Neural crest cell (in vitro differentiated cells): ENCODE results near the gene ITGAE. TPM values are rescaled to one million over a fixed set of nuclear protein-coding genes. Genes with fewer than 3 reads are reported as not detected.
A peak's percentile ranks its signal among the peaks of the same experiment; 100 is the strongest.

Source experiments
- DNase-seq: peaks from one replicate; pipeline ENCODE4 v3.0.0; 2021; ENCODE audit warnings: low read depth, mixed read lengths, low spot score
- H3K27ac Mint-ChIP-seq: one replicate; pipeline ENCODE4 v1.8.0; 2021; ENCODE audit warnings: mild to moderate bottlenecking, mixed read lengths; ENCODE audit not compliant: unreplicated experiment
- H3K27me3 Mint-ChIP-seq: 2 replicates; pipeline ENCODE4 v1.8.0; 2021; ENCODE audit warnings: low read depth, mild to moderate bottlenecking, mixed read lengths
- H3K36me3 Mint-ChIP-seq: 2 replicates; pipeline ENCODE4 v1.8.0; 2021; ENCODE audit warnings: low read depth, mild to moderate bottlenecking, mixed read lengths
- H3K4me1 Mint-ChIP-seq: 2 replicates; pipeline ENCODE4 v1.8.0; 2021; ENCODE audit warnings: mixed read lengths
- H3K4me3 Mint-ChIP-seq: one replicate; pipeline ENCODE4 v1.8.0; 2021; ENCODE audit warnings: mild to moderate bottlenecking, mixed read lengths
- H3K9me3 Mint-ChIP-seq: 2 replicates; pipeline ENCODE4 v1.8.0; 2021; ENCODE audit warnings: mixed read lengths
- total RNA-seq: library from RNA; stranded (reverse); gene quantifications from 2 replicates; pipeline ENCODE4 v1.2.1, GENCODE V29; 2021
- TF ChIP-seq, protein P1 (sequence below): fragments of 200-600 bp; sonication (generic); conservative IDR thresholded peaks from 2 replicates; pipeline ENCODE4 v1.5.0; 2021; ENCODE audit warnings: antibody characterized with exemption, mild to moderate bottlenecking

ITGAE gene
- total RNA-seq, 1 donor from 2014 or later = 43.1 TPM

DNA sequence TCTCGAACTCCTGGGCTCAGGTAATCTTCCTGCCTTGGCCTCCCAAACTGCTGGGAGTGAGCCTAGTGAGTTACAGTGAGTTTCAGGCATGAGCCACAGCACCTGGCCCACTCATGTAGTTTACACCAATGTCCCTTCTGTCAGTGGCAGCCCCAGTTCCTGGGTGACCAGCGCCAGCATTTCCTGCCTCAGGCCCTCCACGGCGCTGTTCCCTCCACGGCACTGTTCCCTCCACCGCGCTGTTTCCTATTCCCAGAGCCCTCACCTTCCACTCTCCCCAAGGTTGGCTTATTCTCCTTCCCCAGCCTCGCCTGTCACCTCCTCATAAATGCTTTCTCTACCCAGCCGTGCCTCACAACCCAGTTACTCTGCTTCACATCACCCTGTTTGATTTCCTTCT is 32.6 kb downstream of the ITGAE start:
- H3K4me3 Mint-ChIP-seq = no peak overlapping the region
- H3K9me3 Mint-ChIP-seq = no peaks in the 10 kb centered on the region
- TF ChIP-seq, protein P1, sequence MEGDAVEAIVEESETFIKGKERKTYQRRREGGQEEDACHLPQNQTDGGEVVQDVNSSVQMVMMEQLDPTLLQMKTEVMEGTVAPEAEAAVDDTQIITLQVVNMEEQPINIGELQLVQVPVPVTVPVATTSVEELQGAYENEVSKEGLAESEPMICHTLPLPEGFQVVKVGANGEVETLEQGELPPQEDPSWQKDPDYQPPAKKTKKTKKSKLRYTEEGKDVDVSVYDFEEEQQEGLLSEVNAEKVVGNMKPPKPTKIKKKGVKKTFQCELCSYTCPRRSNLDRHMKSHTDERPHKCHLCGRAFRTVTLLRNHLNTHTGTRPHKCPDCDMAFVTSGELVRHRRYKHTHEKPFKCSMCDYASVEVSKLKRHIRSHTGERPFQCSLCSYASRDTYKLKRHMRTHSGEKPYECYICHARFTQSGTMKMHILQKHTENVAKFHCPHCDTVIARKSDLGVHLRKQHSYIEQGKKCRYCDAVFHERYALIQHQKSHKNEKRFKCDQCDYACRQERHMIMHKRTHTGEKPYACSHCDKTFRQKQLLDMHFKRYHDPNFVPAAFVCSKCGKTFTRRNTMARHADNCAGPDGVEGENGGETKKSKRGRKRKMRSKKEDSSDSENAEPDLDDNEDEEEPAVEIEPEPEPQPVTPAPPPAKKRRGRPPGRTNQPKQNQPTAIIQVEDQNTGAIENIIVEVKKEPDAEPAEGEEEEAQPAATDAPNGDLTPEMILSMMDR = no peak
- no peaks in the 10 kb centered on the region for H3K36me3 Mint-ChIP-seq
- no peaks in the 10 kb centered on the region for H3K27me3 Mint-ChIP-seq
- DNase-seq = no peak
- H3K4me1 Mint-ChIP-seq = peaks cover 17% of the 10 kb centered on the region
- peak overlapping the region; percentile 52 for H3K27ac Mint-ChIP-seq

DNA sequence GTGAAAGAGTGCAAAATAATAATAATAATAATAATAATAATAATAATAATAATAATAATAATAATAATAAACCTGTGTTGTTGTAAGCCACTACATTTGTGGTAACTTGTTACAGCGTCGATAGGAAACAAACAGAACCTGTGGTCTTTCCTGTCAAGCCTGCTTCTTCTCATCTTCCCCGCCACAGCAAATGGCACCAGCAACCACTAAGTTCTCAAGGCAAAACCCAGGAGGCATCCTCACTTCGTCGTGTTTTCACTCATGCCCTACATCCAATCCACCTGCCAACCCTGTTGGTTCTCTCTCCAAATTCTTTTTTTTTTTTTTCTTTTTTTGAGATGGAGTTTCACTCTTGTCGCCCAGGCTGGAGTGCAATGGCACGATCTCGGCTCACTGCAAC is 34.2 kb downstream of the ITGAE start:
- TF ChIP-seq, protein P1 = no peak
- DNase-seq = no peak
- Mint-ChIP-seq H3K4me3 (no peak overlapping the region), H3K27ac (no peak overlapping the region), H3K4me1 (peaks cover 12% of the 10 kb centered on the region), H3K36me3 (no peaks in the 10 kb centered on the region), H3K9me3 (no peaks in the 10 kb centered on the region), H3K27me3 (no peaks in the 10 kb centered on the region)

DNA sequence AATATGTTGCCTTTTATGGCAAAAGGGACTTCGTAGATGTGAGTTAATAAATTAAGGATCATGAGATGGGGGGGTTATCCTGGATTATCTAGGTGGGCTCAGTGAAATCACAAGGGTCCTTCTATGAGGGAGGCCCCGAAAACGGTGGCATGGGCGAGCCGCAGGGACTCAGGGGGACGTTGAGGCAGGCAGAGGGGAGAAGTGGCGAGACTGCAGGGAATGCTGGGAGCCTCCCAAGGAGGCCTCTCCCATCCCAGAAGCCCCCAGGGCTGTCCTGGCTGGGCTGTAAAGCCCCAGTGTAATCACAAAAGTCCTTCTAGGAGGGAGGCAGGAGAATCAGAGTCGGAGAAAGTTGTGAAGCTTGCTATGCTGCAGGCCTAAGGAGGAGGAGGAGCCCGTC is 35.0 kb downstream of the ITGAE start:
- TF ChIP-seq, protein P1 = no peak
- no peaks in the 10 kb centered on the region for H3K27me3 Mint-ChIP-seq
- H3K27ac Mint-ChIP-seq = no peak overlapping the region

DNA sequence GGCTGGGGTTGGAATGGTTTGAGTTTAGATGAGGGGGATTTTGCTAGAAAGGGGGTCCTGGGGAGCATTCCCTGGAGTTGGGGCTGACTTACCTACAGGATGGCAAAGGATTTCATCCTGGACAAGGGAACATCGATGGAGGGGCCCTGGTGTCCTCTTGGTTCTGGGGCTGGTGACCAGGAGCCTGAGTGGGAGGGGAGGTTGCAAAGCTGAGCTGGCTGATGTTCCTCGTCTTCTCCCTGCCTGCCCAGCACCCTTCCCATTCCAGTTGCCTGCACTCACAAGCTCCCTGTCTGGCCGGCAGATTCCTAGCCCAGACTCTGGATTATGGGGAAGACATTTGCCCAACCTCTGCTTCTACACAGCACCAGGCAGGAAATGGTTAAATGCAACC is 37.2 kb downstream of the ITGAE start:
- no peaks in the 10 kb centered on the region for H3K27me3 Mint-ChIP-seq
- H3K4me1 Mint-ChIP-seq = peaks cover 5% of the 10 kb centered on the region
- H3K4me3 Mint-ChIP-seq = no peak overlapping the region
- TF ChIP-seq, protein P1 = no peak
- H3K9me3 Mint-ChIP-seq = peaks cover 5% of the 10 kb centered on the region
- no peak overlapping the region for H3K27ac Mint-ChIP-seq
- DNase-seq = no peak
- H3K36me3 Mint-ChIP-seq = no peaks in the 10 kb centered on the region

More for the DNA sequence above, 35.0 kb downstream of the ITGAE start:
- no peak for DNase-seq
- Mint-ChIP-seq H3K36me3 (no peaks in the 10 kb centered on the region), H3K4me1 (peaks cover 8% of the 10 kb centered on the region), H3K9me3 (no peaks in the 10 kb centered on the region), H3K4me3 (no peak overlapping the region)

GRCh38 chr17:3762922-3763776 is 37.8 kb downstream of the ITGAE start:
- Mint-ChIP-seq H3K27ac (no peak overlapping the region), H3K27me3 (no peaks in the 10 kb centered on the region), H3K36me3 (no peaks in the 10 kb centered on the region), H3K4me3 (no peak overlapping the region), H3K4me1 (no peaks in the 10 kb centered on the region), H3K9me3 (peaks cover 5% of the 10 kb centered on the region)
- no peak for DNase-seq
- TF ChIP-seq, protein P1 = no peak
